Stomach (tissue), 4 donors: ENCODE data around the gene TUBB2B.

Source experiments
- CTCF ChIP-seq, 7 experiments: fragments of 450-650 bp in 4 of 7; fragments of 200-600 bp in 3 of 7; sonication (generic) in 3 of 7; IDR thresholded peaks; one replicate each; pipeline ENCODE4 v1.5.1; 2016 to 2019; ENCODE audit warnings: antibody characterized with exemption in 7 of 7, control low read depth in 2 of 7, mild to moderate bottlenecking in 1 of 7
- EP300 ChIP-seq: sonication (generic); formaldehyde crosslinking; IDR thresholded peaks from one replicate; pipeline ENCODE4 v1.6.1; 2017; ENCODE audit warnings: antibody characterized with exemption
- POLR2A ChIP-seq, 4 donors: fragments of 450-650 bp; IDR thresholded peaks; one replicate each; pipeline ENCODE4 v1.6.1; 2016; ENCODE audit warnings: antibody characterized with exemption in 4 of 4, control low read depth in 2 of 4, mild to moderate bottlenecking in 1 of 4, moderate library complexity in 1 of 4

GRCh38 chr6:3220366-3220765 is 7.1 kb downstream of the TUBB2B start:
- TF ChIP-seq CTCF (IDR thresholded peaks at IDR 0.05) (no peak), EP300 (no peak), POLR2A (IDR thresholded peaks at IDR 0.05) (no peak)
